OCI-LY3 (cell line): Measurements from ENCODE around the gene RPRML.

Experiments
- EZH2phosphoT487 ChIP-seq: fragments of 200-600 bp; shearing (Covaris generic); IDR thresholded peaks from 2 replicates; pipeline ENCODE4 v1.6.1; 2018; ENCODE audit warnings: antibody characterized with exemption, mixed run types, low read depth
- TF ChIP-seq, protein P1 (sequence below): fragments of 200-600, 300-600 bp; sonication (generic); IDR thresholded peaks from 2 replicates; pipeline ENCODE4 v1.5.1; 2014; ENCODE audit warnings: antibody characterized with exemption, low read length, low read depth

DNA sequence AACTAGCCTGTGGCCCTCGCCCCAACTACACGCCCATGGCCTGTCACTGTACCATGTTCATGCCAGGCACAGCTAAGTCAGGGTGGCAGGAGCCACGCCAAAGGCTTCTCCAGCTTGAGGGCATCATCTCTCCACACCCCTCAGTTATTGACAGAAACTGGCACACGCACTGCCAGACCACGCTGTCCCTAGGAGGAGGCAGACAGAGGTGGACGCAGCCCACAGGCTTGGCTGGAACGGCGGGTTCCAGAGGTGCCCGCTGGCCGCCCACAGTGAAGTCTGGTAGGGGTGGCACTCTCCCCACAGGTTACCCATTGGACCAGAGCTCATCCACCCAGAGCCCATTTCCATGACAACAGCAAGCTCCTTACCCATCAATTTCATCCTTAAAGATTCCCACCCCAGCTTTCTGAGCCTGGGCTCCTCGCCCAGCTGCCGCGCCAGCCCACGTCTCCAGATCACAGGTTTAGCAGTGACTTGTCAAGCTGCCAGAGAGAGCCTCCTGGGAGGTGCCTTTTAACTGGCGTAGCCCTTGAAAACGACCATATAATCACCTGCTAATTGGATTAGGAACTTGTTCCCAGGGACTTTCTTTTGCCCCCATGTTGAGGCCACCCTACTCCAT, 27.9 kb downstream of the RPRML start:
- TF ChIP-seq, protein P1, sequence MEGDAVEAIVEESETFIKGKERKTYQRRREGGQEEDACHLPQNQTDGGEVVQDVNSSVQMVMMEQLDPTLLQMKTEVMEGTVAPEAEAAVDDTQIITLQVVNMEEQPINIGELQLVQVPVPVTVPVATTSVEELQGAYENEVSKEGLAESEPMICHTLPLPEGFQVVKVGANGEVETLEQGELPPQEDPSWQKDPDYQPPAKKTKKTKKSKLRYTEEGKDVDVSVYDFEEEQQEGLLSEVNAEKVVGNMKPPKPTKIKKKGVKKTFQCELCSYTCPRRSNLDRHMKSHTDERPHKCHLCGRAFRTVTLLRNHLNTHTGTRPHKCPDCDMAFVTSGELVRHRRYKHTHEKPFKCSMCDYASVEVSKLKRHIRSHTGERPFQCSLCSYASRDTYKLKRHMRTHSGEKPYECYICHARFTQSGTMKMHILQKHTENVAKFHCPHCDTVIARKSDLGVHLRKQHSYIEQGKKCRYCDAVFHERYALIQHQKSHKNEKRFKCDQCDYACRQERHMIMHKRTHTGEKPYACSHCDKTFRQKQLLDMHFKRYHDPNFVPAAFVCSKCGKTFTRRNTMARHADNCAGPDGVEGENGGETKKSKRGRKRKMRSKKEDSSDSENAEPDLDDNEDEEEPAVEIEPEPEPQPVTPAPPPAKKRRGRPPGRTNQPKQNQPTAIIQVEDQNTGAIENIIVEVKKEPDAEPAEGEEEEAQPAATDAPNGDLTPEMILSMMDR: no peak
- TF ChIP-seq EZH2phosphoT487: no peak
